HEK293 (cell line): ENCODE measurements around the gene ZNF234.

Source experiments
- CTCF ChIA-PET: fragments of 350-600 bp; formaldehyde crosslinking; extraction: SDS; loops from one replicate; lab custom pipeline; 2021; ENCODE audit warnings: antibody characterized with exemption; lab: Yijun Ruan, JAX
- POLR2A ChIA-PET: fragments of 300-600 bp; formaldehyde crosslinking; extraction: SDS; loops from one replicate; lab custom pipeline; 2020; ENCODE audit warnings: antibody characterized with exemption, inconsistent platforms; lab: Yijun Ruan, JAX
- H3K27ac ChIP-seq: fragments of 200-500 bp; sonication (Bioruptor generic); 2 replicates; pipeline ENCODE4 v1.5.1; 2014; ENCODE audit warnings: low read depth, low read length, control low read depth, inconsistent platforms; ENCODE audit errors: extremely low read depth
- H3K36me3 ChIP-seq, 2 experiments: fragments of 200-500 bp in 1 of 2; sonication (Bioruptor generic) in 1 of 2; 1 replicate in 1 of 2; 2 replicates in 1 of 2; pipeline ENCODE4 v1.5.1; 2014 to 2017; ENCODE audit warnings: inconsistent platforms in 2 of 2, low read length in 2 of 2; ENCODE audit not compliant: control insufficient read depth in 2 of 2, insufficient read depth in 1 of 2
- H3K4me1 ChIP-seq: fragments of 200-500 bp; sonication (Bioruptor generic); 2 replicates; pipeline ENCODE4 v1.5.1; 2014; ENCODE audit warnings: mild to moderate bottlenecking, low read length, inconsistent platforms; ENCODE audit not compliant: control insufficient read depth, insufficient read depth
- H3K4me3 ChIP-seq: 2 replicates; pipeline ENCODE4 v1.5.1; 2011; ENCODE audit warnings: low read depth, mild to moderate bottlenecking, control low read depth, low read length, moderate library complexity
- H3K9me3 ChIP-seq: fragments of 200-500 bp; sonication (Bioruptor generic); 2 replicates; pipeline ENCODE4 v1.5.1; 2014; ENCODE audit warnings: low read depth, low read length, inconsistent platforms; ENCODE audit not compliant: control insufficient read depth, insufficient read depth
- EGR2 ChIP-seq: fragments of 450-650 bp; formaldehyde crosslinking; IDR thresholded peaks from 2 replicates; pipeline ENCODE4 v1.5.1; 2016; ENCODE audit warnings: low read depth, missing biosample characterization, missing genetic modification characterization
- GLIS2 ChIP-seq: fragments of 450-650 bp; formaldehyde crosslinking; IDR thresholded peaks from 2 replicates; pipeline ENCODE4 v1.5.1; 2016; ENCODE audit warnings: missing biosample characterization, missing genetic modification characterization
- PRDM1 ChIP-seq: fragments of 450-650 bp; formaldehyde crosslinking; IDR thresholded peaks from 2 replicates; pipeline ENCODE4; 2016; ENCODE audit warnings: missing biosample characterization, missing genetic modification characterization
- SCRT2 ChIP-seq: fragments of 450-650 bp; formaldehyde crosslinking; IDR thresholded peaks from 2 replicates; pipeline ENCODE4 v1.5.1; 2016; ENCODE audit warnings: missing biosample characterization, missing genetic modification characterization
- SETDB1 ChIP-seq: IDR thresholded peaks from one replicate; pipeline ENCODE4 v1.6.1; 2017; ENCODE audit warnings: mild to moderate bottlenecking, low read length, moderate library complexity, mixed read lengths; ENCODE audit not compliant: insufficient read length
- ZBTB20 ChIP-seq: fragments of 450-650 bp; formaldehyde crosslinking; IDR thresholded peaks from 2 replicates; pipeline ENCODE4 v1.5.1; 2016; ENCODE audit warnings: missing biosample characterization, missing genetic modification characterization
- ZFP3 ChIP-seq: fragments of 450-650 bp; formaldehyde crosslinking; IDR thresholded peaks from 2 replicates; pipeline ENCODE4 v1.5.1; 2016; ENCODE audit warnings: low read depth, missing biosample characterization, missing genetic modification characterization
- ZNF112 ChIP-seq: fragments of 450-650 bp; formaldehyde crosslinking; IDR thresholded peaks from 2 replicates; pipeline ENCODE4 v1.5.0; 2017; ENCODE audit warnings: missing biosample characterization, missing genetic modification characterization
- ZNF114 ChIP-seq: fragments of 450-650 bp; formaldehyde crosslinking; IDR thresholded peaks from 2 replicates; pipeline ENCODE4 v1.5.0; 2017; ENCODE audit warnings: missing biosample characterization, missing genetic modification characterization
- ZNF169 ChIP-seq: fragments of 450-650 bp; formaldehyde crosslinking; IDR thresholded peaks from 2 replicates; pipeline ENCODE4 v1.5.1; 2016; ENCODE audit warnings: missing biosample characterization, missing genetic modification characterization
- ZNF174 ChIP-seq: fragments of 450-650 bp; formaldehyde crosslinking; IDR thresholded peaks from 2 replicates; pipeline ENCODE4 v1.5.0; 2017; ENCODE audit warnings: missing biosample characterization, mild to moderate bottlenecking, missing genetic modification characterization
- ZNF175 ChIP-seq: fragments of 450-650 bp; formaldehyde crosslinking; IDR thresholded peaks from 2 replicates; pipeline ENCODE4 v1.5.1; 2016; ENCODE audit warnings: missing biosample characterization, missing genetic modification characterization
- ZNF266 ChIP-seq: fragments of 450-650 bp; formaldehyde crosslinking; IDR thresholded peaks from 2 replicates; pipeline ENCODE4 v1.5.1; 2016; ENCODE audit warnings: missing biosample characterization, missing genetic modification characterization, low read depth
- ZNF350 ChIP-seq: fragments of 450-650 bp; formaldehyde crosslinking; IDR thresholded peaks from 2 replicates; pipeline ENCODE4 v1.5.0; 2017; ENCODE audit warnings: missing biosample characterization, mild to moderate bottlenecking, missing genetic modification characterization
- ZNF391 ChIP-seq: fragments of 450-650 bp; formaldehyde crosslinking; IDR thresholded peaks from 2 replicates; pipeline ENCODE4 v1.5.1; 2016; ENCODE audit warnings: low read depth, missing biosample characterization, missing genetic modification characterization, borderline replicate concordance
- ZNF433 ChIP-seq: fragments of 450-650 bp; formaldehyde crosslinking; IDR thresholded peaks from 2 replicates; pipeline ENCODE4 v1.5.1; 2016; ENCODE audit warnings: missing biosample characterization, missing genetic modification characterization, low read depth
- ZNF549 ChIP-seq: fragments of 450-650 bp; IDR thresholded peaks from 2 replicates; pipeline ENCODE4 v1.5.1; 2018; ENCODE audit warnings: missing biosample characterization, missing genetic modification characterization, mild to moderate bottlenecking, inconsistent platforms, moderate library complexity
- ZNF558 ChIP-seq: fragments of 450-650 bp; formaldehyde crosslinking; IDR thresholded peaks from 2 replicates; pipeline ENCODE4 v1.5.1; 2016; ENCODE audit warnings: missing biosample characterization, missing genetic modification characterization
- ZNF623 ChIP-seq: fragments of 450-650 bp; formaldehyde crosslinking; IDR thresholded peaks from 2 replicates; pipeline ENCODE4 v1.5.1; 2016; ENCODE audit warnings: missing biosample characterization, missing genetic modification characterization
- ZNF658 ChIP-seq: fragments of 450-650 bp; formaldehyde crosslinking; IDR thresholded peaks from 2 replicates; pipeline ENCODE4; 2016; ENCODE audit warnings: missing biosample characterization, missing genetic modification characterization
- ZNF664 ChIP-seq: fragments of 450-650 bp; formaldehyde crosslinking; IDR thresholded peaks from 2 replicates; pipeline ENCODE4 v1.5.1; 2016; ENCODE audit warnings: missing biosample characterization, missing genetic modification characterization
- ZNF677 ChIP-seq: fragments of 450-650 bp; IDR thresholded peaks from 2 replicates; pipeline ENCODE4 v1.5.0; 2018; ENCODE audit warnings: missing biosample characterization, mild to moderate bottlenecking, missing genetic modification characterization, moderate library complexity
- ZNF747 ChIP-seq: fragments of 450-650 bp; formaldehyde crosslinking; IDR thresholded peaks from 2 replicates; pipeline ENCODE4 v1.5.1; 2016; ENCODE audit warnings: missing biosample characterization, missing genetic modification characterization
- ZNF76 ChIP-seq: fragments of 450-650 bp; formaldehyde crosslinking; IDR thresholded peaks from 2 replicates; pipeline ENCODE4; 2016; ENCODE audit warnings: low read depth, missing biosample characterization, missing genetic modification characterization, borderline replicate concordance
- ZNF785 ChIP-seq: fragments of 450-650 bp; formaldehyde crosslinking; IDR thresholded peaks from 2 replicates; pipeline ENCODE4 v1.5.1; 2016; ENCODE audit warnings: missing biosample characterization, missing genetic modification characterization
- TF ChIP-seq, protein P1 (sequence below): fragments of 450-650 bp; formaldehyde crosslinking; IDR thresholded peaks from 2 replicates; pipeline ENCODE4 v1.5.1; 2016; ENCODE audit warnings: missing biosample characterization, missing genetic modification characterization
- TF ChIP-seq, protein P2 (sequence below): fragments of 450-650 bp; formaldehyde crosslinking; conservative IDR thresholded peaks from 2 replicates; pipeline ENCODE4 v1.5.1; 2016; ENCODE audit warnings: low read depth, missing biosample characterization, missing genetic modification characterization
- TF ChIP-seq, protein P3 (sequence below): fragments of 450-650 bp; formaldehyde crosslinking; IDR thresholded peaks from 2 replicates; pipeline ENCODE4 v1.5.1; 2017; ENCODE audit warnings: missing biosample characterization, mild to moderate bottlenecking, missing genetic modification characterization, moderate library complexity
- TF ChIP-seq, protein P4 (sequence below): fragments of 450-650 bp; formaldehyde crosslinking; IDR thresholded peaks from 2 replicates; pipeline ENCODE4; 2016; ENCODE audit warnings: missing biosample characterization, missing genetic modification characterization
- TF ChIP-seq, protein P5 (sequence below): fragments of 450-650 bp; formaldehyde crosslinking; IDR thresholded peaks from 2 replicates; pipeline ENCODE4 v1.5.1; 2016; ENCODE audit warnings: missing biosample characterization, missing genetic modification characterization

The ZNF234 gene

GRCh38 chr19:44176590-44176989, 35.2 kb downstream of the ZNF234 start:
- ChIA-PET POLR2A (interaction anchor here (0.8 to 2.0 kb wide), 4 partner anchors 11 to 36 kb away, joined by 3 to 11 read pairs (median 7); partner anchors contain the start of genes ZNF226 and ZNF227), CTCF (interaction anchor here (0.9 kb wide), 1 partner anchor 24 kb away, joined by 6 read pairs; no protein-coding TSS in a partner anchor)
- peaks cover 81% of the 10 kb centered on the region for H3K9me3 ChIP-seq
- H3K4me1 ChIP-seq = peaks cover 6% of the 10 kb centered on the region; the same call in 1 of the 2 replicates
- H3K27ac ChIP-seq = no peak overlapping the region
- no peak overlapping the region for H3K4me3 ChIP-seq
- H3K36me3 ChIP-seq = peaks cover 59 to 88% of the 10 kb centered on the region in 2 experiments
- no peak for TF ChIP-seq ZNF658 (tag by site-specific recombination)
- TF ChIP-seq ZNF664 (tag by site-specific recombination) = no peak
- TF ChIP-seq, protein P1, sequence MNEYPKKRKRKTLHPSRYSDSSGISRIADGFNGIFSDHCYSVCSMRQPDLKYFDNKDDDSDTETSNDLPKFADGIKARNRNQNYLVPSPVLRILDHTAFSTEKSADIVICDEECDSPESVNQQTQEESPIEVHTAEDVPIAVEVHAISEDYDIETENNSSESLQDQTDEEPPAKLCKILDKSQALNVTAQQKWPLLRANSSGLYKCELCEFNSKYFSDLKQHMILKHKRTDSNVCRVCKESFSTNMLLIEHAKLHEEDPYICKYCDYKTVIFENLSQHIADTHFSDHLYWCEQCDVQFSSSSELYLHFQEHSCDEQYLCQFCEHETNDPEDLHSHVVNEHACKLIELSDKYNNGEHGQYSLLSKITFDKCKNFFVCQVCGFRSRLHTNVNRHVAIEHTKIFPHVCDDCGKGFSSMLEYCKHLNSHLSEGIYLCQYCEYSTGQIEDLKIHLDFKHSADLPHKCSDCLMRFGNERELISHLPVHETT (tag by site-specific recombination) = no peak
- no peak for TF ChIP-seq ZNF175 (tag by site-specific recombination)
- TF ChIP-seq ZNF350 (tag by site-specific recombination) = peak; percentile 16; the same call in 1 of the 2 replicates
- TF ChIP-seq ZNF549 (tag by site-specific recombination) = 0 out of 2 replicates have a peak, but pooled peaks have one; percentile 2
- no peak for TF ChIP-seq ZNF747 (tag by site-specific recombination)
- no peak for TF ChIP-seq ZNF266 (tag by site-specific recombination)
- no peak for TF ChIP-seq ZNF112
- TF ChIP-seq ZNF391 (tag by site-specific recombination) = no peak
- TF ChIP-seq ZNF76 (tag by site-specific recombination) = no peak
- TF ChIP-seq, protein P2, sequence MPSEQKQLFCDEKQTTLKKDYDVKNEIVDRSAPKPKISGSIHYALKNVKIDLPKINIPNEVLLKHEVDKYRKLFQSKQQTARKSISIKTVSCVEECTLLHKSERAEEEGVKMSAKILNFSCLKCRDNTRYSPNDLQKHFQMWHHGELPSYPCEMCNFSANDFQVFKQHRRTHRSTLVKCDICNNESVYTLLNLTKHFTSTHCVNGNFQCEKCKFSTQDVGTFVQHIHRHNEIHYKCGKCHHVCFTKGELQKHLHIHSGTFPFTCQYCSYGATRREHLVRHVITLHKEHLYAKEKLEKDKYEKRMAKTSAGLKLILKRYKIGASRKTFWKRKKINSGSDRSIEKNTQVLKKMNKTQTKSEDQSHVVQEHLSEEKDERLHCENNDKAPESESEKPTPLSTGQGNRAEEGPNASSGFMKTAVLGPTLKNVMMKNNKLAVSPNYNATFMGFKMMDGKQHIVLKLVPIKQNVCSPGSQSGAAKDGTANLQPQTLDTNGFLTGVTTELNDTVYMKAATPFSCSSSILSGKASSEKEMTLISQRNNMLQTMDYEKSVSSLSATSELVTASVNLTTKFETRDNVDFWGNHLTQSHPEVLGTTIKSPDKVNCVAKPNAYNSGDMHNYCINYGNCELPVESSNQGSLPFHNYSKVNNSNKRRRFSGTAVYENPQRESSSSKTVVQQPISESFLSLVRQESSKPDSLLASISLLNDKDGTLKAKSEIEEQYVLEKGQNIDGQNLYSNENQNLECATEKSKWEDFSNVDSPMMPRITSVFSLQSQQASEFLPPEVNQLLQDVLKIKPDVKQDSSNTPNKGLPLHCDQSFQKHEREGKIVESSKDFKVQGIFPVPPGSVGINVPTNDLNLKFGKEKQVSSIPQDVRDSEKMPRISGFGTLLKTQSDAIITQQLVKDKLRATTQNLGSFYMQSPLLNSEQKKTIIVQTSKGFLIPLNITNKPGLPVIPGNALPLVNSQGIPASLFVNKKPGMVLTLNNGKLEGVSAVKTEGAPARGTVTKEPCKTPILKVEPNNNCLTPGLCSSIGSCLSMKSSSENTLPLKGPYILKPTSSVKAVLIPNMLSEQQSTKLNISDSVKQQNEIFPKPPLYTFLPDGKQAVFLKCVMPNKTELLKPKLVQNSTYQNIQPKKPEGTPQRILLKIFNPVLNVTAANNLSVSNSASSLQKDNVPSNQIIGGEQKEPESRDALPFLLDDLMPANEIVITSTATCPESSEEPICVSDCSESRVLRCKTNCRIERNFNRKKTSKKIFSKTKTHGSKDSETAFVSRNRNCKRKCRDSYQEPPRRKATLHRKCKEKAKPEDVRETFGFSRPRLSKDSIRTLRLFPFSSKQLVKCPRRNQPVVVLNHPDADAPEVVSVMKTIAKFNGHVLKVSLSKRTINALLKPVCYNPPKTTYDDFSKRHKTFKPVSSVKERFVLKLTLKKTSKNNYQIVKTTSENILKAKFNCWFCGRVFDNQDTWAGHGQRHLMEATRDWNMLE (tag by site-specific recombination) = no peak; the same call in 1 of the 2 replicates
- TF ChIP-seq SCRT2 (tag by site-specific recombination) = no peak
- TF ChIP-seq ZBTB20 = no peak
- no peak for TF ChIP-seq ZNF174
- 0 out of 2 replicates have a peak, but pooled peaks have one; percentile 6 for TF ChIP-seq ZNF677
- TF ChIP-seq ZNF785 (tag by site-specific recombination) = no peak
- TF ChIP-seq ZNF558 (tag by site-specific recombination) = no peak
- TF ChIP-seq ZNF114 = no peak
- TF ChIP-seq PRDM1 (tag by site-specific recombination) = no peak
- TF ChIP-seq, protein P3, sequence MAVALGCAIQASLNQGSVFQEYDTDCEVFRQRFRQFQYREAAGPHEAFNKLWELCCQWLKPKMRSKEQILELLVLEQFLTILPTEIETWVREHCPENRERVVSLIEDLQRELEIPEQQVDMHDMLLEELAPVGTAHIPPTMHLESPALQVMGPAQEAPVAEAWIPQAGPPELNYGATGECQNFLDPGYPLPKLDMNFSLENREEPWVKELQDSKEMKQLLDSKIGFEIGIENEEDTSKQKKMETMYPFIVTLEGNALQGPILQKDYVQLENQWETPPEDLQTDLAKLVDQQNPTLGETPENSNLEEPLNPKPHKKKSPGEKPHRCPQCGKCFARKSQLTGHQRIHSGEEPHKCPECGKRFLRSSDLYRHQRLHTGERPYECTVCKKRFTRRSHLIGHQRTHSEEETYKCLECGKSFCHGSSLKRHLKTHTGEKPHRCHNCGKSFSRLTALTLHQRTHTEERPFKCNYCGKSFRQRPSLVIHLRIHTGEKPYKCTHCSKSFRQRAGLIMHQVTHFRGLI = no peak
- no peak; the same call in 1 of the 2 replicates for TF ChIP-seq ZNF433 (tag by site-specific recombination)
- no peak for TF ChIP-seq ZNF169
- no peak for TF ChIP-seq ZNF623 (tag by site-specific recombination)
- TF ChIP-seq EGR2 (tag by site-specific recombination) = no peak
- TF ChIP-seq SETDB1 = peak; percentile 66
- no peak for TF ChIP-seq GLIS2 (tag by site-specific recombination)
- TF ChIP-seq, protein P4, sequence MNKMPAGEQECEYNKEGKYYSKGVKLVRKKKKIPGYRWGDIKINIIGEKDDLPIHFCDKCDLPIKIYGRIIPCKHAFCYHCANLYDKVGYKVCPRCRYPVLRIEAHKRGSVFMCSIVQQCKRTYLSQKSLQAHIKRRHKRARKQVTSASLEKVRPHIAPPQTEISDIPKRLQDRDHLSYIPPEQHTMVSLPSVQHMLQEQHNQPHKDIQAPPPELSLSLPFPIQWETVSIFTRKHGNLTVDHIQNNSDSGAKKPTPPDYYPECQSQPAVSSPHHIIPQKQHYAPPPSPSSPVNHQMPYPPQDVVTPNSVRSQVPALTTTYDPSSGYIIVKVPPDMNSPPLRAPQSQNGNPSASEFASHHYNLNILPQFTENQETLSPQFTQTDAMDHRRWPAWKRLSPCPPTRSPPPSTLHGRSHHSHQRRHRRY (tag by site-specific recombination) = no peak
- TF ChIP-seq, protein P5, sequence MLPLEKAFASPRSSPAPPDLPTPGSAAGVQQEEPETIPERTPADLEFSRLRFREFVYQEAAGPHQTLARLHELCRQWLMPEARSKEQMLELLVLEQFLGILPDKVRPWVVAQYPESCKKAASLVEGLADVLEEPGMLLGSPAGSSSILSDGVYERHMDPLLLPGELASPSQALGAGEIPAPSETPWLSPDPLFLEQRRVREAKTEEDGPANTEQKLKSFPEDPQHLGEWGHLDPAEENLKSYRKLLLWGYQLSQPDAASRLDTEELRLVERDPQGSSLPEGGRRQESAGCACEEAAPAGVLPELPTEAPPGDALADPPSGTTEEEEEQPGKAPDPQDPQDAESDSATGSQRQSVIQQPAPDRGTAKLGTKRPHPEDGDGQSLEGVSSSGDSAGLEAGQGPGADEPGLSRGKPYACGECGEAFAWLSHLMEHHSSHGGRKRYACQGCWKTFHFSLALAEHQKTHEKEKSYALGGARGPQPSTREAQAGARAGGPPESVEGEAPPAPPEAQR (tag by site-specific recombination) = no peak
- no peak for TF ChIP-seq ZFP3 (tag by site-specific recombination)
